GM18517 (cell line): ENCODE data around the gene SPOCK1.

Source experiments
- ATAC-seq: cut with Tn5 transposase; IDR thresholded peaks from one replicate; pipeline ENCODE4 v1.9.1; 2021; ENCODE audit warnings: mild to moderate bottlenecking, moderate library complexity; ENCODE audit not compliant: unreplicated experiment

Gene SPOCK1

GRCh38 chr5:137040641-137041340 is 458.3 kb downstream of the SPOCK1 start:
- ATAC-seq, result no peak

GRCh38 chr5:137040024-137040423 is 459.1 kb downstream of the SPOCK1 start:
- ATAC-seq, result no peak

- no peak for ATAC-seq
Measured at GRCh38 chr5:137037848-137038247, 461.3 kb downstream of the SPOCK1 start.

GRCh38 chr5:137036640-137037039 is 462.5 kb downstream of the SPOCK1 start:
- ATAC-seq, result no peak

GRCh38 chr5:137035480-137035878 is 463.6 kb downstream of the SPOCK1 start:
- no peak for ATAC-seq

GRCh38 chr5:137034764-137035479 is 464.2 kb downstream of the SPOCK1 start:
- no peak for ATAC-seq

DNA sequence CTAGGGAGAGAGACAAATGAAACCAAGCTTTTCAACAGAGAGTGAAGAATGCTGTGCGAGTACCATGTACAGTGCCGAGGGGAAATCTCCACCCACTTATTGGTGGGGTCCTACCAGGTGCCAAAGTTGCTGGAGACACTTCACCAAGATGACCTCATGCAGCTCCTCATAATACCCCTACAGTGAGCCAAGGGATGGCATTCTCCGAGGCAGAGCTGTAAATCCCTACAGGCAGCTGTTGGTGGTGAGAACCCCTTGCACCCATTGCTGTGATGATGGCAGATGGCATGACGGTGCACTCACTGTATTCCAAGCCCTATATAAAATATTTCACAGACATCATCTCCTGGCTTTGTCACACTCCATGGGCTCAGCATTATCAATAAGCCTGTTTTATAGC is 464.9 kb downstream of the SPOCK1 start:
- no peak for ATAC-seq

DNA sequence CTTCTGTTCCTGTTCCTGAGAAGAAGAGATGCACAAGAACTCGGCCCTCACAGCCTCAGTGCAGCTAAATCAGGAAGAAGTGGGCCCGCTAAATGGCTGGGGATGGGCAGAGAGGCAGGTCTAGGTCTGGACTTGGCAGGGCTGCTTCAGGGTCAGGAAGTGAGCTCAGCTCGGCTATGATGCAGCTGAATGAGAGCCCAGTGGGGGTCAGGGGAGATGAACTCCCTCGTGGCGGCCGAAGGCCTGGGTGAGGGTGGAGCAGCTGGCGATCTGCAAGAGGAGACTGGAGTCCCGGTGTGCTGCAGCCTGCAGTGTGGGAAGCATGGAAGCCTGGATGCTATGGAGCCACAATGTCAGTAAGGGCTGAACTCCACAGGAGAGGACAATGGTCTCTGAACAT is 466.2 kb downstream of the SPOCK1 start:
- ATAC-seq, result no peak

GRCh38 chr5:137027758-137028157 is 471.4 kb downstream of the SPOCK1 start:
- no peak for ATAC-seq

- no peak for ATAC-seq
Measured at GRCh38 chr5:137026296-137026695, 472.8 kb downstream of the SPOCK1 start.

DNA sequence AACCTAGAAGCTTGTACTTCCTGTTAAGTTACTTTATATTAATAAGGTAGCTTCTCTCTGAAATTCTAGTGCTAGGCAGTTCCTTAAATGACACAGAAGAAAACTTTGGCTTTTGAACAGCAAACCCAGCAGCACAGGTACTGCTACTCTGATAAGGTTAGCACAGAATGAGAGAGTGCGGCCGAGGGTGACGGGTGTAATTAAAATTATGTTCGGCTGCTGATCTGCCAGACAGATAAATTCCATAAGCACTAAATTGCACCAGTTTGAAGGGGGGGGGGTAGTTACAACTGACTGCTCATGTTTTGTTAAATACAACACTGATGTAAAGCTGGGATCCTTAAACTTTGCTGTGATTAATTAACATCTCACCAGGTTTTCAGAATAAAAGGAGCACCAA is 475.1 kb downstream of the SPOCK1 start:
- no peak for ATAC-seq

DNA sequence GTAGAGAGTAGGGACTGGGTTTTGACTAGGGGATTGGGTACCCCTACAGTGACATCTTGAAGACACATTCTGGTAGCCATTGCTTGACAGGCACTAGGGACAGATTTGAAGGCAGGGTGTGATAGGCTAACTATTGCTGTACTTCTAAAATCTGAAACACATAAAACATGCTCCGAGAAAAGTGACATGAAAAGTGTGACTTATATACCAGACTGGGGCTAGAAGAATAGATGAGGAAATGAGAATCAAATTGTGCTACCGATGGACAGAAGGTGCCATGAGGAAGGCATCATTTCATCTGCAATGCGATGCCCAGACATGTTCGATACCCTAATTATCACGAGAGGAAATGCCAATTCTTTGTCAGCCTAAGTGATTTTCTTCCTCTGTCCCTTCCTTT is 475.8 kb downstream of the SPOCK1 start:
- no peak for ATAC-seq

GRCh38 chr5:137022725-137023124 is 476.4 kb downstream of the SPOCK1 start:
- no peak for ATAC-seq

GRCh38 chr5:137022043-137022442 is 477.1 kb downstream of the SPOCK1 start:
- ATAC-seq, result no peak

DNA sequence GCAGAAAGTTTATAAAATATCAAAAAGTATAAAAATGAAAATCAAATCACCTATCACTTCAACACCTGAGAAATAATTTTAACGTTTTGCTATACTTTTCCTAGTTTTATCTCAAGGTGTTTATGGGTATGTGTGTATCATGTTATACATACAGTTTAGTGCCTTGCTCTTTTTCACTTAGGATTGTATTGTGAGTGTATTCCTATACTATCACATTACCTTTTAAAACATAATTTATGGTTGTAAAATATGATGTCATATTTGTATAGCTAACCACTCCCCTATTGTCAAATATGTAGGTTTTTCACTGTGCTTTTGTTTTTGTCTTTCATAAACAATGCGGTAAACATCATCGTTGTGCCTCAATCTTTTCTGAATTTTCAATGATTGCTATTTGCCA is 479.9 kb downstream of the SPOCK1 start:
- no peak for ATAC-seq

DNA sequence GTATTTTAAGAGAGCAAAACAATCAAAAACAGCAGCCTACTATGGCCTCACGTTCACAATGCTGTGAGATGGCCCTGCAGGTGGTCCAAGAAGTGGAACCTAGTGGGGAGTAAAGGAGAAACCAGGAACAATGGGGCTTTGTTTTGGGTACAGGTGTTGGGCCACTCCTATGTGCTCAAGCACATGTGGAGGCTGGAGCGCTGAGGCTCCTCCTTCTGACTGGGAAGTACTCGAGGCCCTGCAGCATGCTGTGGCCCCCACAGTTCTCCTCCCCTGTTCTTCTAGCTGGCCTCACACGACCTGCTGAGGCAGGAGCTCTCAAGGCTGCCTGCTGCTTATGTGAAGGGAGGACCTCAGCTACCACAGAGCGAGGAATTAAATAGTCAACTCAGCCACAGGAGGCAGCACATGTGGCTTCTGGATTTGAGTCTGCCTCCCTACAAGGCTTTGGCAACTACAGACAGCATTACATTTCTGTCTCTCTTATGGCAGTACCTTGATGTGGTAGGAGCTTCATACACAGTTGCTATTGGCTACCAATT is 482.3 kb downstream of the SPOCK1 start:
- ATAC-seq, result no peak

- ATAC-seq, result no peak
Measured at GRCh38 chr5:137015540-137016116, 483.5 kb downstream of the SPOCK1 start.

- no peak for ATAC-seq
Measured at GRCh38 chr5:137014731-137015130, 484.4 kb downstream of the SPOCK1 start.

GRCh38 chr5:137010226-137010625 is 488.9 kb downstream of the SPOCK1 start:
- ATAC-seq, result no peak

DNA sequence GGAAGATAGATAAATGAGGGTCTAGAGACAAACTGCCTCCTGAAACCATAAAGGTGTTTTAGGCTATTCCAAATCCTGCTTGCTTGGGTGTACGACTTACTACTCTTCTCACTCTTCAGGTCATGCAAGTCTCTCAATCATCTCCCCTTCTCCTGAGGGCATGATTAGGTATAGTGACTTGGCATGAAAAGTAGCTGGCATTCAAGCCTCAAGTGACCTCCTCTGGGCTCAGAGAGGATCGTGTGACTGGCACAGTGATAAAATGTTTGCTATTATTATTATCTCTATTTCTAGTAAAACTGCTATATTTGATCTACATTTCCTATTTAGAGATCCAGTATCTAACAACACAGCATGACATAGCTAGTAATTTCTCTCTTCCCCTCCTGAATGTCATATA is 494.8 kb downstream of the SPOCK1 start:
- ATAC-seq, result no peak

DNA sequence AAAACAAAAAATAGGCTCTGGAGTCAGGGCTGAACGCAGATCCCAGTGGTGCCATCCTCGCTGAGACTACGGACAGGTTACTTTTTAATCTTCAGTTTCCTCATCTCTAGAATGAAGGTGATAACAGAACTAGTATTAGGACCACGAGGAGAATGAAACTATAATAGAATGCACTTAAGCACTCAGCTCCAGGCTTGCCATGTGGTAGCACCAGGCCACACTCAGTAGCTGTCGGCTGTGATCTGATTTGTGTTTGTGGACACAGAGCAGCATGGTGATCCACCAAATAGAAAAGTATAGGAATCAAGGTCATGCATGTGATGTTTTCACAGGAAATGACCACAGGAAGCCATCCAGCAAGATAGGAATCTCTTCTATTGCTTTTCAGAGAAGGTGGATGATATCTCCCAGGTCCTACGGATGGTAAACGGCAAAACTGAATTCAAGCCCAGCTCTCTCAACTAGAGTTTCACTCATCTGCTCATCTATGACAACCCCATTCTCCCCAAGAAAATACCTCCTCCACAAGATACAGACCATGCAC is 498.0 kb downstream of the SPOCK1 start:
- no peak for ATAC-seq

DNA sequence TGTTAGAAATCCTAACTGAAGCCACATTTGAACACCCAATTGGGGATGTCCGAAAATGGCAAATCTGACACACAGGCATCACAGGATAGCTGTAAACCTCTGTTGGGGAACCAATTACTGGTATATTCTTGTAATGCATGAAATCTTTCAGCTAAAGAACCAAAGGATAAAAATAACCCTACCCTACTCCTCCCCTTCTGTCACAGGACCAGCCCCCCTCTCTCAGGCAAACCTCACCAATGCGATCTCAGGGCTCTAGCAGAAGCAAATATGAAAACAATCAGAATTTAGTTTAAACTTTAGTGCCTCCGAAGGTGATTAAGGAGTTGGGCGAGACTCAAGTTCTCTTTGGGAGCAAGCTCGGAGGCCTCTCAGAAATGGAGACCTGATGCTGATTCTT is 499.3 kb downstream of the SPOCK1 start:
- ATAC-seq, result no peak
